ENCODE data around the gene RPS6KA2. TPM values are rescaled to one million over a fixed set of nuclear protein-coding genes. Genes with fewer than 3 reads are reported as not detected.
A peak's percentile ranks its signal among the peaks of the same experiment; 100 is the strongest.
"Not testable (repeated sequence)": the region's sequence is repeated elsewhere in the genome, so short reads cannot be mapped to it uniquely, and the experiment has no call there.

RPS6KA2 gene
- total RNA-seq, 1 donor from 2014 or later = 10.4 TPM

GRCh38 chr6:166389119-166389518 lies 237.9 kb downstream of the RPS6KA2 start:
- no peak overlapping the region for H3K27ac ChIP-seq (ENCODE audit: low read depth, low read length)
- no peaks in the 10 kb centered on the region for H3K9me3 ChIP-seq (ENCODE audit: control insufficient read depth in 3 of 3, low read length in 3 of 3)
- peaks cover 0 to 3% (median 0%) of the 10 kb centered on the region in 3 donors for H3K27me3 ChIP-seq (ENCODE audit: control insufficient read depth in 3 of 3, insufficient read depth in 3 of 3, low read length in 3 of 3)
- H3K36me3 ChIP-seq (ENCODE audit: control insufficient read depth in 3 of 3, insufficient read depth in 3 of 3, low read length in 3 of 3) = no peaks in the 10 kb centered on the region
- no peak overlapping the region for H3K4me3 ChIP-seq (ENCODE audit: low read length in 3 of 3)
- H3K4me1 ChIP-seq (ENCODE audit: control insufficient read depth in 3 of 3, insufficient read depth in 3 of 3, low read length in 3 of 3) = peaks cover 0 to 1% (median 1%) of the 10 kb centered on the region in 3 donors
- no peak overlapping the region for H3K9ac ChIP-seq (ENCODE audit: low read depth in 1 of 3, low read length in 3 of 3)

- Histone ChIP-seq H3K4me1 (ENCODE audit: control insufficient read depth in 3 of 3, insufficient read depth in 3 of 3, low read length in 3 of 3) (peaks cover 0 to 8% (median 0%) of the 10 kb centered on the region in 3 donors), H3K36me3 (ENCODE audit: control insufficient read depth in 3 of 3, insufficient read depth in 3 of 3, low read length in 3 of 3) (no peaks in the 10 kb centered on the region), H3K9ac (ENCODE audit: low read depth in 1 of 3, low read length in 3 of 3) (no peak overlapping the region), H3K27ac (ENCODE audit: low read depth, low read length) (no peak overlapping the region), H3K4me3 (ENCODE audit: low read length in 3 of 3) (no peak overlapping the region), H3K27me3 (ENCODE audit: control insufficient read depth in 3 of 3, insufficient read depth in 3 of 3, low read length in 3 of 3) (peaks cover 0 to 3% (median 0%) of the 10 kb centered on the region in 3 donors), H3K9me3 (ENCODE audit: control insufficient read depth in 3 of 3, low read length in 3 of 3) (no peaks in the 10 kb centered on the region)
Measured at GRCh38 chr6:166388290-166389004, 238.6 kb downstream of the RPS6KA2 start.

- no peaks in the 10 kb centered on the region for H3K36me3 ChIP-seq (ENCODE audit: control insufficient read depth in 3 of 3, insufficient read depth in 3 of 3, low read length in 3 of 3)
- peaks cover 0 to 8% (median 0%) of the 10 kb centered on the region in 3 donors for H3K4me1 ChIP-seq (ENCODE audit: control insufficient read depth in 3 of 3, insufficient read depth in 3 of 3, low read length in 3 of 3)
- no peak overlapping the region for H3K9ac ChIP-seq (ENCODE audit: low read depth in 1 of 3, low read length in 3 of 3)
- H3K9me3 ChIP-seq (ENCODE audit: control insufficient read depth in 3 of 3, low read length in 3 of 3) = no peaks in the 10 kb centered on the region
- H3K27ac ChIP-seq (ENCODE audit: low read depth, low read length) = no peak overlapping the region
- H3K27me3 ChIP-seq (ENCODE audit: control insufficient read depth in 3 of 3, insufficient read depth in 3 of 3, low read length in 3 of 3) = peaks cover 0 to 3% (median 0%) of the 10 kb centered on the region in 3 donors
- H3K4me3 ChIP-seq (ENCODE audit: low read length in 3 of 3) = no peak overlapping the region
Measured at GRCh38 chr6:166387642-166388289, 239.3 kb downstream of the RPS6KA2 start.

- not testable (repeated sequence) for H3K9me3 ChIP-seq (ENCODE audit: control insufficient read depth in 3 of 3, low read length in 3 of 3); H3K4me3 ChIP-seq (ENCODE audit: low read length in 3 of 3); H3K9ac ChIP-seq (ENCODE audit: low read depth in 1 of 3, low read length in 3 of 3); H3K27me3 ChIP-seq (ENCODE audit: control insufficient read depth in 3 of 3, insufficient read depth in 3 of 3, low read length in 3 of 3); H3K27ac ChIP-seq (ENCODE audit: low read depth, low read length); H3K4me1 ChIP-seq (ENCODE audit: control insufficient read depth in 3 of 3, insufficient read depth in 3 of 3, low read length in 3 of 3); H3K36me3 ChIP-seq (ENCODE audit: control insufficient read depth in 3 of 3, insufficient read depth in 3 of 3, low read length in 3 of 3)
Measured at GRCh38 chr6:166387098-166387497, 240.0 kb downstream of the RPS6KA2 start.

- H3K4me3 ChIP-seq (ENCODE audit: low read length in 3 of 3) = no peak overlapping the region
- H3K27me3 ChIP-seq (ENCODE audit: control insufficient read depth in 3 of 3, insufficient read depth in 3 of 3, low read length in 3 of 3) = peaks cover 0 to 2% (median 0%) of the 10 kb centered on the region in 3 donors
- peaks cover 2 to 18% (median 6%) of the 10 kb centered on the region in 3 donors for H3K4me1 ChIP-seq (ENCODE audit: control insufficient read depth in 3 of 3, insufficient read depth in 3 of 3, low read length in 3 of 3)
- H3K27ac ChIP-seq (ENCODE audit: low read depth, low read length) = no peak overlapping the region
- no peak overlapping the region for H3K9ac ChIP-seq (ENCODE audit: low read depth in 1 of 3, low read length in 3 of 3)
- no peaks in the 10 kb centered on the region for H3K9me3 ChIP-seq (ENCODE audit: control insufficient read depth in 3 of 3, low read length in 3 of 3)
- H3K36me3 ChIP-seq (ENCODE audit: control insufficient read depth in 3 of 3, insufficient read depth in 3 of 3, low read length in 3 of 3) = no peaks in the 10 kb centered on the region
Measured at GRCh38 chr6:166386111-166386510, 240.9 kb downstream of the RPS6KA2 start.

GRCh38 chr6:166383802-166384363 lies 243.2 kb downstream of the RPS6KA2 start:
- Histone ChIP-seq H3K9ac (ENCODE audit: low read depth in 1 of 3, low read length in 3 of 3) (peak overlapping the region; percentile 69 to 97 (median 86)), H3K27ac (ENCODE audit: low read depth, low read length) (peak overlapping the region; percentile 98), H3K4me3 (ENCODE audit: low read length in 3 of 3) (peak overlapping the region; percentile 90 to 98 (median 93)), H3K4me1 (ENCODE audit: control insufficient read depth in 3 of 3, insufficient read depth in 3 of 3, low read length in 3 of 3) (peaks cover 8 to 28% (median 12%) of the 10 kb centered on the region in 3 donors)
- not testable (repeated sequence) for H3K27me3 ChIP-seq (ENCODE audit: control insufficient read depth in 3 of 3, insufficient read depth in 3 of 3, low read length in 3 of 3); H3K36me3 ChIP-seq (ENCODE audit: control insufficient read depth in 3 of 3, insufficient read depth in 3 of 3, low read length in 3 of 3); H3K9me3 ChIP-seq (ENCODE audit: control insufficient read depth in 3 of 3, low read length in 3 of 3)

- Histone ChIP-seq H3K27me3 (ENCODE audit: control insufficient read depth in 3 of 3, insufficient read depth in 3 of 3, low read length in 3 of 3) (no peaks in the 10 kb centered on the region), H3K36me3 (ENCODE audit: control insufficient read depth in 3 of 3, insufficient read depth in 3 of 3, low read length in 3 of 3) (no peaks in the 10 kb centered on the region), H3K9ac (ENCODE audit: low read depth in 1 of 3, low read length in 3 of 3) (peak within 1 kb of the TSS; percentile 90 to 98 (median 97)), H3K9me3 (ENCODE audit: control insufficient read depth in 3 of 3, low read length in 3 of 3) (no peaks in the 10 kb centered on the region), H3K4me3 (ENCODE audit: low read length in 3 of 3) (peak within 1 kb of the TSS; percentile 90 to 98 (median 93)), H3K27ac (ENCODE audit: low read depth, low read length) (peak within 1 kb of the TSS; percentile 98), H3K4me1 (ENCODE audit: control insufficient read depth in 3 of 3, insufficient read depth in 3 of 3, low read length in 3 of 3) (peaks cover 8 to 28% (median 12%) of the 10 kb centered on the region in 3 donors)
Measured at GRCh38 chr6:166382933-166383801, 243.9 kb downstream of the RPS6KA2 start, which contains the start of gene MPC1. Gene MPC1, minus strand, starts transcription at chr6:166382940. Its CDS starts 64 bp downstream, at chr6:166382876.

GRCh38 chr6:166382500-166382932 lies 244.5 kb downstream of the RPS6KA2 start:
- Histone ChIP-seq H3K9ac (ENCODE audit: low read depth in 1 of 3, low read length in 3 of 3) (peak overlapping the region; percentile 90 to 98 (median 97)), H3K27me3 (ENCODE audit: control insufficient read depth in 3 of 3, insufficient read depth in 3 of 3, low read length in 3 of 3) (no peaks in the 10 kb centered on the region), H3K36me3 (ENCODE audit: control insufficient read depth in 3 of 3, insufficient read depth in 3 of 3, low read length in 3 of 3) (no peaks in the 10 kb centered on the region), H3K27ac (ENCODE audit: low read depth, low read length) (peak overlapping the region; percentile 98), H3K9me3 (ENCODE audit: control insufficient read depth in 3 of 3, low read length in 3 of 3) (no peaks in the 10 kb centered on the region), H3K4me1 (ENCODE audit: control insufficient read depth in 3 of 3, insufficient read depth in 3 of 3, low read length in 3 of 3) (peaks cover 8 to 28% (median 12%) of the 10 kb centered on the region in 3 donors), H3K4me3 (ENCODE audit: low read length in 3 of 3) (peak overlapping the region; percentile 88 to 98 (median 93))

- H3K4me3 ChIP-seq (ENCODE audit: low read length in 3 of 3) = peak overlapping the region; percentile 88 to 98 (median 93)
- peaks cover 0 to 2% (median 0%) of the 10 kb centered on the region in 3 donors for H3K36me3 ChIP-seq (ENCODE audit: control insufficient read depth in 3 of 3, insufficient read depth in 3 of 3, low read length in 3 of 3)
- no peaks in the 10 kb centered on the region for H3K9me3 ChIP-seq (ENCODE audit: control insufficient read depth in 3 of 3, low read length in 3 of 3)
- H3K9ac ChIP-seq (ENCODE audit: low read depth in 1 of 3, low read length in 3 of 3) = peak overlapping the region; percentile 90 to 98 (median 97)
- no peaks in the 10 kb centered on the region for H3K27me3 ChIP-seq (ENCODE audit: control insufficient read depth in 3 of 3, insufficient read depth in 3 of 3, low read length in 3 of 3)
- H3K4me1 ChIP-seq (ENCODE audit: control insufficient read depth in 3 of 3, insufficient read depth in 3 of 3, low read length in 3 of 3) = peaks cover 8 to 28% (median 12%) of the 10 kb centered on the region in 3 donors
- H3K27ac ChIP-seq (ENCODE audit: low read depth, low read length) = peak overlapping the region; percentile 98
Measured at GRCh38 chr6:166381733-166382499, 245.1 kb downstream of the RPS6KA2 start.

Measured in skeletal muscle tissue (tissue), 4 donors.